ENCODE results near the gene YPEL1.

YPEL1 gene

DNA sequence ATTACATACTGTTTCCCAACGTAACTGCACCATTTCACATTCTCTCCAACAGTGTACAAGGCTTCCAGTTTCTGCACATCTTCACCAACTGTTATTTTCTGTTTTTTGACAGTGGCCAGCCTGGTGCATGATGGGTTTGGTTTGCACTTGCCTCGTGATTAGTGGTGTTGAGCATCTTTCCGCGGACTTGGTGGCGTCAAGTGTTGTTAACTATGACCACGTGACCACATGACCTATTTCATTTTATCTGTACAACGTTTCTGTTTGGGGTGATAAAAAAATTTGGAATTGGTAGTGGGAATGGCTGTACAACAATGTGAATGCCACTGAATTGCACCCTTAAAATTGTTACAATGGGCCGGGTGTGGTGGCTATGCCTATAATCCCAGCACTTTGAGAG, 2.5 kb upstream of the YPEL1 start:
- Mint-ChIP-seq H3K4me3 (peak overlapping the region in 1 of 3 experiments; percentile 13), H3K4me1 (peaks cover 14% of the 10 kb centered on the region), H3K27ac (no peak overlapping the region), H3K9me3 (no peaks in the 10 kb centered on the region), H3K36me3 (ENCODE audit: low read depth) (no peaks in the 10 kb centered on the region), H3K27me3 (ENCODE audit: low read depth) (peaks cover 16% of the 10 kb centered on the region)
- TF ChIP-seq, protein P1, sequence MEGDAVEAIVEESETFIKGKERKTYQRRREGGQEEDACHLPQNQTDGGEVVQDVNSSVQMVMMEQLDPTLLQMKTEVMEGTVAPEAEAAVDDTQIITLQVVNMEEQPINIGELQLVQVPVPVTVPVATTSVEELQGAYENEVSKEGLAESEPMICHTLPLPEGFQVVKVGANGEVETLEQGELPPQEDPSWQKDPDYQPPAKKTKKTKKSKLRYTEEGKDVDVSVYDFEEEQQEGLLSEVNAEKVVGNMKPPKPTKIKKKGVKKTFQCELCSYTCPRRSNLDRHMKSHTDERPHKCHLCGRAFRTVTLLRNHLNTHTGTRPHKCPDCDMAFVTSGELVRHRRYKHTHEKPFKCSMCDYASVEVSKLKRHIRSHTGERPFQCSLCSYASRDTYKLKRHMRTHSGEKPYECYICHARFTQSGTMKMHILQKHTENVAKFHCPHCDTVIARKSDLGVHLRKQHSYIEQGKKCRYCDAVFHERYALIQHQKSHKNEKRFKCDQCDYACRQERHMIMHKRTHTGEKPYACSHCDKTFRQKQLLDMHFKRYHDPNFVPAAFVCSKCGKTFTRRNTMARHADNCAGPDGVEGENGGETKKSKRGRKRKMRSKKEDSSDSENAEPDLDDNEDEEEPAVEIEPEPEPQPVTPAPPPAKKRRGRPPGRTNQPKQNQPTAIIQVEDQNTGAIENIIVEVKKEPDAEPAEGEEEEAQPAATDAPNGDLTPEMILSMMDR (IDR thresholded peaks at IDR 0.05; ENCODE audit: unreplicated experiment in 3 of 3): no peak

DNA sequence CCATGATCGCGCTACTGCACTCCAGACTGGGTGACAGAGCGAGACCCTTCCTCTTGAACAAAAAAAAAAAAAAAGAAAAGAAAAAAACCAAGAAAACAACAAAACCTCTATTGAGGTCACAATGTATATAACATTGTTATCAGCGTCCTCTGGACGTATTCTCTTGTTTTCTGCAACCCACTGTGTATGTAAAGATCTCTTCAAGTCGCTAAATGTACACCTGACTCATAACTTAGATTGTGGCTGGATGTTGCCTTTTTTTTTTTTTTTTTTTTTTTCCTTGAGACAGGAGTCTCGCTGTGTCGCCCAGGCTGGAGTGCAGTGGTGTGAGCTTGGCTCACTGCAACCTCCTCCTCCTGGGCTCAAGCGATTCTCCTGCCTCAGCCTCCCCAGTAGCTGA, 1.4 kb upstream of the YPEL1 start:
- H3K36me3 Mint-ChIP-seq (ENCODE audit: low read depth): peaks cover 4% of the 10 kb centered on the region
- TF ChIP-seq, protein P1 (IDR thresholded peaks at IDR 0.05; ENCODE audit: unreplicated experiment in 3 of 3): no peak
- no peak overlapping the region for H3K27ac Mint-ChIP-seq
- no peaks in the 10 kb centered on the region for H3K9me3 Mint-ChIP-seq
- H3K4me1 Mint-ChIP-seq: peaks cover 14% of the 10 kb centered on the region
- peaks cover 12% of the 10 kb centered on the region for H3K27me3 Mint-ChIP-seq (ENCODE audit: low read depth)
- peak overlapping the region in 2 of 3 experiments; percentile 23 to 28 for H3K4me3 Mint-ChIP-seq

DNA sequence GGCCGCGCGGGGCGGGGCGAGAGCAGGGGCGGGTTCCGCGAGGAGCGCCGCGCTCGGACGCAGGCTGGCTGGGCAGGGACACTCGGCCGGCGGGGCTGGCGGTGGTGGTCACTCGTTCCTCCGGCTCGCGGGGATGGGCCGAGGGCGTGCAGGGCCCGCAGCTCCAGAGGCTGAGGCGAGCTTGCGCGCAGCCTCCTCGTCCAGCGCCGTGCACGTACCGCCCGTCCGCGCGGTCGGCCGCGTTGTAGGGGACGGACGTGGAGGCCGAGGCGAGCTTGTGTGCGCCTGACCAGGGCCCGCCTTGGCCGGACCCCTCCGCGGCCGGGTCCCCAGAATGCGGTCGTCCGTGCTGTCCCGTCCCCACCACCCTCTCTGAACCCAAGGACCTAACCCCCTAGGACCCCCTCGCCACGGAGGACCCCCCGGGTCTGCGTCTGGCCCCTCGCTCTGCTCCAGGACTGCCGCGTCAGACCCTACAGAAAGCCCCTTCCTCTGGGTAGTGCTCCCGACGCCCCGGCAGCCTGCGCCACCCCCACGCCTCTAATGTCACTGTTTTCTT, 569 bp upstream of the YPEL1 start:
- H3K27me3 Mint-ChIP-seq (ENCODE audit: low read depth): peaks cover 6% of the 10 kb centered on the region
- H3K27ac Mint-ChIP-seq: no peak overlapping the region
- peaks cover 6% of the 10 kb centered on the region for H3K36me3 Mint-ChIP-seq (ENCODE audit: low read depth)
- no peaks in the 10 kb centered on the region for H3K9me3 Mint-ChIP-seq
- H3K4me3 Mint-ChIP-seq: peak overlapping the region; percentile 55 to 65 (median 63)
- TF ChIP-seq, protein P1 (IDR thresholded peaks at IDR 0.05; ENCODE audit: unreplicated experiment in 3 of 3): no peak
- peaks cover 14% of the 10 kb centered on the region for H3K4me1 Mint-ChIP-seq

DNA sequence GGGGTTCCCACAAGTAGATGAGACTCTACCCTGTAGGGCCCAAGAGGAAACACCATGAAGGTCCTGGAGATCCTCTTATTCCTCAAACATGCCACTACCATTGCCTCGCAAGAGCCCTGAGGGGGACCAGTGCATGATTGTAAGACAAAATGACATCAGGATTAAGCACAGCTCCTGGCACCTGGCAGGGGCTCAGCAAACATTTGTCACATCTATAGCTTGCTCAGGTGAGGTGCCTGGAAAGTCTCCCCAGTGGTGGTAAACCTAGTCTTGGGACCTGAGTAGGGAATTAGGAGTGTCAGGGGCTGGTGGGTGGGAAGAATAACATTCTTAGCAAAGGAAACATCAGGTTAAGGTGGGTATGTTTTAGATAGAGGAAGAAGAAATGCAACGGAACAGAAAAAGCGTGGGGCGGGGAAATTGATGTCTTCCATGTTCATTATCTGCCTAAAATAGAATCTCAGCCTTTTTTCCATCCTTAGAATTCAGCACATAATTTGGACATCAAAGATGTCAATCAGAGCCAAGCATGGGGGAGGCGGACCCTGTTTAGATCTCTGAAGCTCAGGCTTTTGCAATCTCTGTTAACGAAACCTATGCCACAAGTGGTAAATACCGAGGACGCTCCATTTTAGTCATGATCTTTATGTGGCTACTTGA, 924 bp downstream of the YPEL1 start:
- Mint-ChIP-seq H3K4me3 (peak overlapping the region; percentile 95 to 99 (median 96)), H3K36me3 (ENCODE audit: low read depth) (peaks cover 16% of the 10 kb centered on the region), H3K27ac (peak overlapping the region; percentile 83 to 96 (median 95)), H3K4me1 (peaks cover 14% of the 10 kb centered on the region), H3K27me3 (ENCODE audit: low read depth) (no peaks in the 10 kb centered on the region), H3K9me3 (no peaks in the 10 kb centered on the region)
- TF ChIP-seq, protein P1 (IDR thresholded peaks at IDR 0.05; ENCODE audit: unreplicated experiment in 3 of 3): no peak

DNA sequence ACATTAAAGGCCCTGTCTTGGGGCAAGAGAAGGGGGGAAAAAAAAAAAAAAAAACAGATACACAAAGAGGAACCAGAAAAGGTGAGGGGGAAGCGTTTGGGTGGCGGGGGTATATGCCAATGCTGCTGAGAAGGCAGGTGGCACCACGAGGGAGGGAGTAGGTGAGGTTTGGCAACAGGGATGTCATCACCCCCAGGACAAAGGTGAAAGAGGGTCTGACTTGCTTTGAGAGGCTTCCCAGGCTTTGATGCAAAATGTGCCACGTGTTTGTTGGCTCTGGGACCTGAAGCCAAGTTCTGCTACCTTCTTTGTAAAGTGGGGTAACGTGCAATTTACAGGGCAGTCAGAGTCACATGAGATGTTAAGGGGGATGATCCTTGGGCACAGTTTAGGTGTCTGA, 4.1 kb downstream of the YPEL1 start:
- Mint-ChIP-seq H3K4me3 (peak overlapping the region in 2 of 3 experiments; percentile 32 to 45), H3K27me3 (ENCODE audit: low read depth) (no peaks in the 10 kb centered on the region), H3K27ac (no peak overlapping the region)

More for the DNA sequence above, 4.1 kb downstream of the YPEL1 start:
- peaks cover 16% of the 10 kb centered on the region for H3K36me3 Mint-ChIP-seq (ENCODE audit: low read depth)
- H3K4me1 Mint-ChIP-seq: peaks cover 14% of the 10 kb centered on the region
- no peaks in the 10 kb centered on the region for H3K9me3 Mint-ChIP-seq
- TF ChIP-seq, protein P1 (IDR thresholded peaks at IDR 0.05; ENCODE audit: unreplicated experiment in 3 of 3): no peak

Data from nephron (organoid).